ENCODE data around the gene NDUFB10. TPM values are rescaled to one million over a fixed set of nuclear protein-coding genes. Genes with fewer than 3 reads are reported as not detected.

NDUFB10 gene
- total and polyA plus RNA-seq, 9 donors: 81.5 to 176 (median 106) TPM

DNA sequence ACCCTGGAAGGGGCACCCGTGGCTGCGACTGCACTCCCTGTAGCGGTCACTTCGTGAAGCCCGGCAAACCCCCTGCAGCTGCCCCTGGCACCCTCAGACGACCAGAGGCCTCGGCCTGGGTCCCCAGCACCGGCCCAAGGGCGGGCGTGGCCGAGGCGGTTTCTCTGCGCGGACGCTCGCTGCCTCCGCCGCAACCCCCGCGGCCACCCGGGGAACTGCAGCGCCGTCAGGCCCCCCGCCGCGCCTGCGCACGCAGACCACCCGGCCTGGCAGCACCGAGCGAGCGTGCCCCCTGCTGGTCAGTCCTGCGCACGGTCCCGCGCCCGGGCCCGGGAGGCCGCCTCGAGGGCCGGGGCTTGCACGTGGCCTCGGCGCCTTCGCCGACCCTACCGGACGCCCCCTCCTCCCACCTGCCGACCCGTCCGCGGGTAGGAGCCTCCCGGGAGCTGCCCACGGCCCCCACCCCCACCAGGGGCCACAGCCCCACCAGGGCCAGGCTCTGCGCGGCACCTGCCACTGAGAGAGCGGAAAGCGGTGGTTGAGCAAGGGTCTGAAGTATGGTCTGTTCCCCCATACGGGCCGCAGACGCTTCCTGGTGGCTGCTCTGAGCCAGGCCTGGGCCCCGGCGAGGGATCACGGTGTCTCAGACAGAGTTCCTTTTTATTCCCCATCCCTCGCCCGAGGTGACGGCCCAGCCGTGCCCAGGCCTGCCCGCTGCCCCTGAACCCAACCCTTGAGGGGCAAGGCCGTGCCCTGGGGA is 29.6 kb upstream of the NDUFB10 start:
- Histone ChIP-seq H3K36me3 (no peaks in the 10 kb centered on the region), H3K4me1 (ENCODE audit: insufficient read depth) (no peaks in the 10 kb centered on the region), H3K9me3 (no peaks in the 10 kb centered on the region), H3K27ac (no peak overlapping the region), H3K27me3 (no peaks in the 10 kb centered on the region), H3K4me3 (peak overlapping the region; percentile 59)
- peak; percentile 83 to 95 (median 92) for DNase-seq
- TF ChIP-seq POLR2A (IDR thresholded peaks at IDR 0.05) (no peak), EP300 (IDR thresholded peaks at IDR 0.05) (no peak)
- TF ChIP-seq, protein P1, sequence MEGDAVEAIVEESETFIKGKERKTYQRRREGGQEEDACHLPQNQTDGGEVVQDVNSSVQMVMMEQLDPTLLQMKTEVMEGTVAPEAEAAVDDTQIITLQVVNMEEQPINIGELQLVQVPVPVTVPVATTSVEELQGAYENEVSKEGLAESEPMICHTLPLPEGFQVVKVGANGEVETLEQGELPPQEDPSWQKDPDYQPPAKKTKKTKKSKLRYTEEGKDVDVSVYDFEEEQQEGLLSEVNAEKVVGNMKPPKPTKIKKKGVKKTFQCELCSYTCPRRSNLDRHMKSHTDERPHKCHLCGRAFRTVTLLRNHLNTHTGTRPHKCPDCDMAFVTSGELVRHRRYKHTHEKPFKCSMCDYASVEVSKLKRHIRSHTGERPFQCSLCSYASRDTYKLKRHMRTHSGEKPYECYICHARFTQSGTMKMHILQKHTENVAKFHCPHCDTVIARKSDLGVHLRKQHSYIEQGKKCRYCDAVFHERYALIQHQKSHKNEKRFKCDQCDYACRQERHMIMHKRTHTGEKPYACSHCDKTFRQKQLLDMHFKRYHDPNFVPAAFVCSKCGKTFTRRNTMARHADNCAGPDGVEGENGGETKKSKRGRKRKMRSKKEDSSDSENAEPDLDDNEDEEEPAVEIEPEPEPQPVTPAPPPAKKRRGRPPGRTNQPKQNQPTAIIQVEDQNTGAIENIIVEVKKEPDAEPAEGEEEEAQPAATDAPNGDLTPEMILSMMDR (IDR thresholded peaks at IDR 0.05): peak; percentile 98 to 100 (median 100)
- WGBS, 3 donors: 7 to 17% (median 11%) methylated on average over 47 to 70 of the region's 70 CpGs
- intact Hi-C loops (cut with DNase I): loop anchor here in 3 of 4 donors (2.0 to 5.0 kb wide), 2 partner anchors 65 to 67 kb away; no protein-coding TSS in a partner anchor

DNA sequence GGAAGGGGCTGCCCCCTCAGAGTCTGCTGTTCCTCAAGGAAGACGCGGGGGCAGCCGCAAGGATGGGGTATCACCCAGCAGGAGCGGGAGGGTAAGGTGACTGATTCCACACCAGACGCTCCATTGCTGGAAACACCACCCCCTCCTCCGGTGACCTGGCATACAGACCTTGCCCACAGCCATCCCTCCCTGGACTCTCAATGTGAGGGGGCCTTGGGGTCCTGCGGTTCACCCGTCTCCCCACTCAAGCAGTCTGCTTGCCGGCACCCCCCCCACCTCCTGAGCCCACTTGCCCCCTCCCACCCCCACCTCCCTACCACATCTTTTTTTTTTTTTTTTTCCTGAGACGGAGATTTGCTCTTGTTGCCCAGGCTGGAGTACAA is 29.0 kb upstream of the NDUFB10 start:
- Histone ChIP-seq H3K4me1 (ENCODE audit: insufficient read depth) (no peaks in the 10 kb centered on the region), H3K27me3 (no peaks in the 10 kb centered on the region), H3K36me3 (no peaks in the 10 kb centered on the region), H3K4me3 (no peak overlapping the region), H3K9me3 (no peaks in the 10 kb centered on the region), H3K27ac (no peak overlapping the region)
- TF ChIP-seq EP300 (IDR thresholded peaks at IDR 0.05): no peak
- TF ChIP-seq, protein P1 (IDR thresholded peaks at IDR 0.05): no peak
- TF ChIP-seq POLR2A (IDR thresholded peaks at IDR 0.05): no peak
- WGBS, 3 donors: 48 to 70% (median 59%) methylated on average over 10 of the region's 10 CpGs
- intact Hi-C loops (cut with DNase I): no loop called here
- no peak for DNase-seq

DNA sequence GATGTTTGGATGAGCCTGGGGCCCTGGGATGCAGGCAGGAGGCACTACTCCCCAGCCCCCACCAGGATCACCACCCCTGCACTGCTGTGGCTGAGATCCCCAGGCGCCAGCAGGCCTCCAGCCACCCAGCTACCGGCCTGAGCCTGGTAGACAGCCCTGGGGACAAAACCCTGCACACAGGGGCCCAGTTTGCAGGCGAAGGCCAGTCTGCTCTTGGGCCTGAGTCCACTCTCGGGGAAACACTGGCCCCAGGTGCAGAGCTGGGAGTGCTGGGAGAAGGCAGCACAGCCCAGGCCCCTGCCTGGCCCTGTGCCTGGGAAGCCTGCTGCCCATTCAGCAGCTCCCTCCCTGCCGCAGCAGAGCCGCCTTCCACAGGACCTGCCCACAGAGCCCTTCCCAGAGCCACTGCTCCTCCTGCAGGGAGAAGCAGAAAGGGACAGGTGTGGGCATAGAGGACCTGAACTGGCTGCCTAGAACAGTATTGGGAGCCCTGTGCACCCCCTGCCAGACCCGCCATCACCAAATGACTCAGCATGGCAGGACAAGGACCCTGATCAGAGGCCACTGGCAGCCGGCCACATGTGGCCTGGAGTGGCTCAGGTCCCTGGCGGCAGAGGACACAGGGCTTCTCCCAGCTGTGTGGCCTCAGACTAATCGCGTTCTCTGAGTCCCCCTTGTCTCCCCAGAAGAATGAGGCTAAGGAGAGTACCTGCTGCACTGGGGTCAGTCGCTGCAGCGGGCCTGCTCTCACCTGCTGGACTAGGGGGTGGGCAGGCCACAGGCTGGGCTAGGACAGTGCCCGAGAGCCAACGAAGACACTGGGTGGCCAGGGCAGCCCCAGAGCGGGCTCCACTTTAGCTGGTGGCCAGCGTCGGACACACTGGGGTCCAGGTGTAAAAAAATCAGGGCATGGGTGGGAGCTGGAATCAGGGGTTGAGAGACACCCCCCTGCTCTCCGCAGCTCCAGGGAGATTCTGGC is 27.0 kb upstream of the NDUFB10 start:
- TF ChIP-seq POLR2A (IDR thresholded peaks at IDR 0.05): no peak
- TF ChIP-seq, protein P1 (IDR thresholded peaks at IDR 0.05): no peak
- no peak for TF ChIP-seq EP300 (IDR thresholded peaks at IDR 0.05)
- DNase-seq: no peak
- no peaks in the 10 kb centered on the region for H3K9me3 ChIP-seq
- no peak overlapping the region for H3K4me3 ChIP-seq
- H3K4me1 ChIP-seq (ENCODE audit: insufficient read depth): no peaks in the 10 kb centered on the region
- H3K36me3 ChIP-seq: no peaks in the 10 kb centered on the region
- H3K27ac ChIP-seq: no peak overlapping the region
- WGBS, 3 donors: 64 to 67% (median 65%) methylated on average over 16 to 19 of the region's 19 CpGs
- no peaks in the 10 kb centered on the region for H3K27me3 ChIP-seq
- intact Hi-C loops (cut with DNase I): no loop called here

DNA sequence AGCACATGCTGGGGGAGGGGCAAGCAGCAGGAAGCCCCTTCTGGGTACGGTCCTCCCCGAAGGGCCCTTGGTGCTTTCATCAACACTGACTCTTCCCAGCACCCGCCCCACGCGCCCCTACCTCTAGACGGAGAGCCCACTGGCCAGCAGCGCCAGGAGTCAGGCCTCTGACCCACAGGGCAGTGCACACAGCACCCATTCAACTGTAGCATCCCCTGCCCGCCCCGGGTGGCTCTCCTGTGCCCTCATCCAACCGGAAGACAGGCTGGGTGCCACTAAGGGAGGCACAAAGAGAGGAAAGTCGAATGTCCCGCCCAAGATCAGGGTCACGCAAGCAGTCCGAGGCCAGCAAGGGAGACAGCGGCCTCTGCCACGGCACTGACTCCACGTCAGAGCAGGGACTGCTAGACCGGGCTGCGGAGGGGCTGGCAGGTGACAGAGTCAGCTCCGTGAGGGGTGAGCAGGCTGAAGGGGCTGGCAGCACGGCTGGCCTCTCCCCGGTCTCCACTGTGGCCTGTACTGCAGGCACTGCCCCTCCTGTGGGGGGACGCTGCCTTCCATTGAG is 26.2 kb upstream of the NDUFB10 start:
- no peak for DNase-seq
- Histone ChIP-seq H3K4me3 (no peak overlapping the region), H3K9me3 (no peaks in the 10 kb centered on the region), H3K36me3 (no peaks in the 10 kb centered on the region), H3K4me1 (ENCODE audit: insufficient read depth) (no peaks in the 10 kb centered on the region), H3K27me3 (no peaks in the 10 kb centered on the region), H3K27ac (no peak overlapping the region)
- intact Hi-C loops (cut with DNase I): no loop called here
- no peak for TF ChIP-seq EP300 (IDR thresholded peaks at IDR 0.05)
- TF ChIP-seq, protein P1 (IDR thresholded peaks at IDR 0.05): no peak
- TF ChIP-seq POLR2A (IDR thresholded peaks at IDR 0.05): no peak
- WGBS, 3 donors: 55 to 62% (median 60%) methylated on average over 18 to 23 of the region's 23 CpGs

All from ovary (tissue), 9 donors.